ENCODE measurements around the gene ATP4A.

GRCh38 chr19:35517342-35517741 lies 46.1 kb downstream of the ATP4A start:
- no peak for TF ChIP-seq POLR2A (IDR thresholded peaks at IDR 0.05)
- TF ChIP-seq CTCF (IDR thresholded peaks at IDR 0.05): no peak

Measured in sigmoid colon (tissue), 3 donors.